Measurements from ENCODE around the gene RABEP1. TPM values are rescaled to one million over a fixed set of nuclear protein-coding genes. Genes with fewer than 3 reads are reported as not detected.
A peak's percentile ranks its signal among the peaks of the same experiment; 100 is the strongest.

RABEP1 gene
- total and polyA plus RNA-seq, 12 donors: 19.5 to 69.1 (median 56.8) TPM

- DNase-seq (no peak), ATAC-seq (peak in 1 of 8 donors; percentile 15)
- peaks cover 0 to 58% (median 37%) of the 10 kb centered on the region in 9 donors for H3K4me1 ChIP-seq
- H3K27ac ChIP-seq: peak overlapping the region in 2 of 10 donors; percentile 3 to 4
- intact Hi-C loops (cut with DNase I): no loop called here
- no peaks in the 10 kb centered on the region for H3K27me3 ChIP-seq
- peaks cover 0 to 10% (median 0%) of the 10 kb centered on the region in 9 donors for H3K36me3 ChIP-seq
- TF ChIP-seq CTCF (IDR thresholded peaks at IDR 0.05): no peak
- WGBS, 2 donors: 82 to 93% methylated on average over 3 of the region's 3 CpGs
- no peak overlapping the region for H3K4me3 ChIP-seq
- H3K9me3 ChIP-seq: no peaks in the 10 kb centered on the region
These were observed 4.8 kb downstream of the RABEP1 start for GRCh38 chr17:5286846-5287245.

DNA sequence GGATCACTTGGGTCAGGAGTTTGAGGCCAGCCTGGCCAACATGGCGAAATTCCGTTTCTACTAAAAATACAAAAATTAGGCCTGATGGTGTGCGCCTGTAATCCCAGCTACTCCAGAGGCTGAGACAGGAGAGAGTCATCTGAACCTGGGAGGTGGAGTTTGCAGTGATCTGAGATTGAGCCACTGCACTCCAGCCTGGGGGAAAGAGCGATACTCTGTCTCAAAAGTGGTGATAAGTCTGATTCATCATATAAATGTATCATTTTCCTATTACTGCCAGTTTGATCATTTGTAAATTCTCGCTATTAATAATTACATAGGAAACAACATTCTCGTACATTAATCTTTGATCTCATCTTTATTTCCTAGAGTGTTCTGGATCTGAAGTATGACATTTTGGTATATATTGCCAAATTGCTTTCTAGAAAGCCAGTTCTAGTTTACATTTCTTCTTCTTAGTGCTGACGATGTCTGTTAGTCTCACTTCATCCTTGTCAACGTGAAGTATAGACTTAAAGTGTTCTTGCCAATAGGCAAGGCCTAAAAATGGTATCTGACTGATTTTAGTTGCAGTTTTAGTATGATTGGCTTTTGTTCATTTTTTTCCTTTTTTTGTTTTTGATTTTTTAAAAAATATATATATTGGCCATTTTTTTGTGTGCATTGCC lies 9.7 kb downstream of the RABEP1 start:
- Histone ChIP-seq H3K9me3 (no peaks in the 10 kb centered on the region), H3K36me3 (peaks cover 0 to 15% (median 0%) of the 10 kb centered on the region in 9 donors), H3K27me3 (no peaks in the 10 kb centered on the region), H3K4me3 (no peak overlapping the region), H3K27ac (no peak overlapping the region), H3K4me1 (peaks cover 0 to 32% (median 8%) of the 10 kb centered on the region in 9 donors)
- 83 to 85% methylated on average over 8 of the region's 8 CpGs for WGBS, 2 donors
- intact Hi-C loops (cut with DNase I): no loop called here
- ATAC-seq (no peak), DNase-seq (no peak)
- no peak for TF ChIP-seq CTCF (IDR thresholded peaks at IDR 0.05)

DNA sequence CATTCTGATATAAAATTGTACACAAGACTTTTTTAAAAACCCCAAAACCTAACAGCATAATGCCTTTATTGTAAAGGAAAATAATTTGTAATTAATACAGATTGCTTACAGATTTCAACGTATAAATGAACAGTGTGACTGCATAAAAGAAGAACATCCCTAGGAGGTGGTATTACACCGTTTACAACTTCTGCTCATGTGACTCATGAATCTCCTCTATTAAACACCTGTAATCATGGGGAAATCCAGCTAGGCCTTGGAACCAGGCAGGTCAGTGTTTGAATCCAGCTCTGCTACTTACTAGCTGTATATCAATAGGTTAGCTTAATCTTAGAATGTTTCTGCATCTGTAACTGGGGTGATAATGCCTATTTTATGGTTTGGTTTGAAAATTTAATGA lies 15.2 kb downstream of the RABEP1 start:
- no peak overlapping the region for H3K27ac ChIP-seq
- H3K4me1 ChIP-seq: peaks cover 0 to 38% (median 14%) of the 10 kb centered on the region in 9 donors
- 69 to 71% methylated on average over 2 of the region's 2 CpGs for WGBS, 2 donors
- H3K27me3 ChIP-seq: no peaks in the 10 kb centered on the region
- no peak overlapping the region for H3K4me3 ChIP-seq
- ATAC-seq (no peak), DNase-seq (no peak)
- TF ChIP-seq CTCF (IDR thresholded peaks at IDR 0.05): no peak
- no peaks in the 10 kb centered on the region for H3K9me3 ChIP-seq
- peaks cover 0 to 16% (median 0%) of the 10 kb centered on the region in 9 donors for H3K36me3 ChIP-seq
- intact Hi-C loops (cut with DNase I): no loop called here

- peaks cover 0 to 35% (median 14%) of the 10 kb centered on the region in 9 donors for H3K4me1 ChIP-seq
- DNase-seq: no peak
- H3K4me3 ChIP-seq: no peak overlapping the region
- no peaks in the 10 kb centered on the region for H3K9me3 ChIP-seq
- intact Hi-C loops (cut with DNase I): no loop called here
- peaks cover 0 to 13% (median 0%) of the 10 kb centered on the region in 9 donors for H3K36me3 ChIP-seq
- ATAC-seq: peak in 1 of 8 donors; percentile 51
- 60 to 70% methylated on average over 4 of the region's 4 CpGs for WGBS, 2 donors
- peak overlapping the region in 1 of 10 donors; percentile 3 for H3K27ac ChIP-seq
- no peak for TF ChIP-seq CTCF (IDR thresholded peaks at IDR 0.05)
- no peaks in the 10 kb centered on the region for H3K27me3 ChIP-seq
These were observed 17.3 kb downstream of the RABEP1 start for GRCh38 chr17:5299383-5299782.

Measured in heart right ventricle (tissue), 16 donors.